Activated naive CD4-positive, alpha-beta T cell treated with anti-CD3 and anti-CD28 coated beads, Interleukin-2, amount 50 U/mL, for 24 hours (primary cell): ENCODE data around the gene LSMEM2.
A peak's percentile ranks its signal among the peaks of the same experiment; 100 is the strongest.
"Not testable (repeated sequence)": the region's sequence is repeated elsewhere in the genome, so short reads cannot be mapped to it uniquely, and the experiment has no call there.

ENCODE experiments used
- H3K27ac Mint-ChIP-seq: one replicate; pipeline ENCODE4 v1.8.0; 2021; ENCODE audit warnings: mild to moderate bottlenecking, mixed read lengths
- H3K27me3 Mint-ChIP-seq: one replicate; pipeline ENCODE4 v1.8.0; 2021; ENCODE audit warnings: mixed read lengths
- H3K36me3 Mint-ChIP-seq: one replicate; pipeline ENCODE4 v1.8.0; 2021; ENCODE audit warnings: mixed read lengths
- H3K4me1 Mint-ChIP-seq: one replicate; pipeline ENCODE4 v1.8.0; 2021; ENCODE audit warnings: mixed read lengths
- H3K4me3 Mint-ChIP-seq: one replicate; pipeline ENCODE4 v1.8.0; 2021; ENCODE audit warnings: mild to moderate bottlenecking, mixed read lengths
- H3K9me3 Mint-ChIP-seq: one replicate; pipeline ENCODE4 v1.8.0; 2021; ENCODE audit warnings: mixed read lengths

The LSMEM2 gene

GRCh38 chr3:50267280-50267913 lies 11.5 kb upstream of the LSMEM2 start:
- Mint-ChIP-seq H3K9me3 (no peaks in the 10 kb centered on the region), H3K36me3 (no peaks in the 10 kb centered on the region), H3K4me3 (no peak overlapping the region), H3K27ac (no peak overlapping the region), H3K4me1 (no peaks in the 10 kb centered on the region), H3K27me3 (peaks cover 3% of the 10 kb centered on the region)

DNA sequence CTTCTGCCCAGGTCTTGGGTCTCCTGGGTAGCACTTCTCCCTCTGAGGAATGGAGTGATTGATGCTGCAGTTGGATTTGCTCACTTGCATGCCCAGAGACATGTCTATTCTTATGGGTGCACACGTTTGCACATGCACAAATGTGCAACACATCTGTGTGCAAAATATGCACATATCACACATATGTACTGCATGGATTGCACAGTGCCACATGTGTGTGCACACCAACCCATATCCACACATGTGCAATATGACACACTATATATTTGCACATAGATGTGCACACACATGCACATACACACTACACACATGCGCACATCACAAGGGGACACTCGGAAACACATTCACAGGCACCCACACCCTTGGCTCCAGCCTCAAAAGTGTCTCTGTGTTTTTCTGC lies 10.6 kb upstream of the LSMEM2 start:
- no peaks in the 10 kb centered on the region for H3K9me3 Mint-ChIP-seq
- H3K36me3 Mint-ChIP-seq: no peaks in the 10 kb centered on the region
- H3K27ac Mint-ChIP-seq: no peak overlapping the region
- H3K4me3 Mint-ChIP-seq: no peak overlapping the region
- H3K27me3 Mint-ChIP-seq: peaks cover 7% of the 10 kb centered on the region
- peaks cover 5% of the 10 kb centered on the region for H3K4me1 Mint-ChIP-seq

DNA sequence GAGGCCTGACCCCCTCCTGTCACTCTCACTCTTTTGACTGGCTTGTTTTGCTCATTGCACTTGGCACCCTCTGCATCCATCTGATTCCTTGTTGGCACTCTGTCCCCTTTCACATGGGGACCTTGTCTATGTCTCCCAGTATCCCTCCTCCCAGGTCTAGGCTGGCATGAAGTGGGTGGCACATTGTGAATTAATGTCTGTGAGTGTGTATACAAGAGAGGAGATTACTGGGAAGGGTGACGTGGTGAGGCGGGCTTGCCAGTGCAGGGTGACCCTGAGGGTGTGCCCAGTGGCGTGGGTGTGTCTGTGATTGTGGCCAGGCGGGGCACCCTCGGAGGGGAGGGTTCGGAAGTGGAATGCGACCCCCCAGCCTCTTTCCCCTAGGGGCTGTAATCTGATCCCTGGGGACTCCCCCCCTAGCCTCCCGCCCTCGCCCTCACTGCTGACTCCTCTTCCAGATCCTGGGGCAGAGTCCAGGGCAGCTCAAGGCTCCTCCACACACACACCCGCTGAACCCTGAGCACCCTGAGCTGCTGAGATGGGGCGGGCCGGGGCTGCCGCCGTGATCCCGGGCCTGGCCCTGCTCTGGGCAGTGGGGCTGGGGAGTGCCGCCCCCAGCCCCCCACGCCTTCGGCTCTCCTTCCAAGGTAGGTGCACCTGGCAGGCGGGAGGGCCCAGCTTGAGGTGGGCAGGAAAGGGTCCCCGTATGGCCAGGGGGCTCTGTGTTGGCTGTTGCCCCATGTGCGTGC lies 10.0 kb upstream of the LSMEM2 start, which contains the start of gene SEMA3B:
TSS of gene SEMA3B (plus strand) at position 445 of the 749 bp plus-strand sequence. CDS start at position 539, 94 bp downstream.
- H3K27me3 Mint-ChIP-seq: peaks cover 7% of the 10 kb centered on the region
- H3K27ac Mint-ChIP-seq: no peak within 1 kb of the TSS
- H3K36me3 Mint-ChIP-seq: no peaks in the 10 kb centered on the region
- H3K4me3 Mint-ChIP-seq: no peak within 1 kb of the TSS
- no peaks in the 10 kb centered on the region for H3K9me3 Mint-ChIP-seq
- peaks cover 5% of the 10 kb centered on the region for H3K4me1 Mint-ChIP-seq

- H3K4me1 Mint-ChIP-seq: peaks cover 11% of the 10 kb centered on the region
- no peak overlapping the region for H3K4me3 Mint-ChIP-seq
- peaks cover 12% of the 10 kb centered on the region for H3K27me3 Mint-ChIP-seq
- H3K27ac Mint-ChIP-seq: no peak overlapping the region
- H3K9me3 Mint-ChIP-seq: no peaks in the 10 kb centered on the region
- H3K36me3 Mint-ChIP-seq: no peaks in the 10 kb centered on the region
These were observed 9.4 kb upstream of the LSMEM2 start for GRCh38 chr3:50269460-50269859.

- Mint-ChIP-seq H3K27me3 (peaks cover 15% of the 10 kb centered on the region), H3K4me3 (no peak overlapping the region), H3K27ac (no peak overlapping the region), H3K9me3 (no peaks in the 10 kb centered on the region), H3K36me3 (no peaks in the 10 kb centered on the region), H3K4me1 (peaks cover 15% of the 10 kb centered on the region)
These were observed 8.9 kb upstream of the LSMEM2 start for GRCh38 chr3:50269977-50270413.

- Mint-ChIP-seq H3K27ac (no peak overlapping the region), H3K9me3 (no peaks in the 10 kb centered on the region), H3K4me1 (peaks cover 21% of the 10 kb centered on the region), H3K4me3 (no peak overlapping the region), H3K27me3 (peaks cover 19% of the 10 kb centered on the region), H3K36me3 (no peaks in the 10 kb centered on the region)
These were observed 8.3 kb upstream of the LSMEM2 start for GRCh38 chr3:50270422-50271224.

DNA sequence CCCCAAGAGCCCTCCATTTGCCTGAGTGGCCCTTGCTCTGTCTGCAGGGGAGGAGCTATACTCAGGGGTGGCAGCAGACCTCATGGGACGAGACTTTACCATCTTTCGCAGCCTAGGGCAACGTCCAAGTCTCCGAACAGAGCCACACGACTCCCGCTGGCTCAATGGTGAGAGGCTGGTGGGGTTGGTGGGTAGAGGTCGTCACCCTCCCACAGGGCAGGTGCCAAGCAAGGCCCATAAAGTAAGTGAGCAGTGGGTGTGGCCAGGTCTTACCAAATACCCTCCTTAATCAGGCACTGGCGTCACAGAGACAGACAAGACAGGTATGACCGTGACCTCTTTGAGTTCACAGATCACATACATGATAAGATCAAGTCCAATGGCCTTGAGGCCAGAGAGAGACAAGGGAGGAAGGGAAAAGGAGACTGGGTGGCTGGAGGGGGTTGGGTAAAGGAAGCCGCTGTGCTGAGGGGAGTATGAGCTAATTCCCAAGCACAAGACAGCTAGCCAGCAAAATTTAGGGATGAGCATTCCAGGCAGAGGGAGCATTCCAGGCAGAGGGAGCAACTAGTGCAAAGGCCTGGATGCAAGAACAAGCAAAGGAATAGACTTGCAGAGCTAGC lies 7.5 kb upstream of the LSMEM2 start:
- Mint-ChIP-seq H3K9me3 (no peaks in the 10 kb centered on the region), H3K4me3 (no peak overlapping the region), H3K36me3 (no peaks in the 10 kb centered on the region), H3K27ac (no peak overlapping the region), H3K27me3 (peaks cover 19% of the 10 kb centered on the region), H3K4me1 (peaks cover 26% of the 10 kb centered on the region)

DNA sequence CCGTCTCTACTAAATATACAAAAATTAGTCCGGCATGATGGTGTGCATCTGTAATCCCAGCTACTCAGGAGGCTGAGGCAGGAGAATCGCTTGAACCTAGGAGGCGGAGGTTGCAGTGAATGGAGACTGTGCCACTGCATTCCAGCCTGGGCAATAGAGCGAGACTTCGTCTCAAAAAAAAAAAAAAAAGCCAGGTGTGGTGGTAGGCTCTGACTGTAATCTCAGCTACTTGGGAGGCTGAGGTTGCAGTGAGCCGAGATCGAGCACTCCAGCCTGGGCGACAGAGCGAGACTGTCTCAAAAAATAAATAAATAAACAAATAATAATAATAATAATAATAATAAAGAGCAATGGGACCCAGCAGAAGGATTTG lies 6.4 kb upstream of the LSMEM2 start:
- not testable (repeated sequence) for H3K27ac Mint-ChIP-seq, H3K4me3 Mint-ChIP-seq, H3K9me3 Mint-ChIP-seq, H3K36me3 Mint-ChIP-seq
- peaks cover 26% of the 10 kb centered on the region for H3K4me1 Mint-ChIP-seq
- H3K27me3 Mint-ChIP-seq: peaks cover 19% of the 10 kb centered on the region

DNA sequence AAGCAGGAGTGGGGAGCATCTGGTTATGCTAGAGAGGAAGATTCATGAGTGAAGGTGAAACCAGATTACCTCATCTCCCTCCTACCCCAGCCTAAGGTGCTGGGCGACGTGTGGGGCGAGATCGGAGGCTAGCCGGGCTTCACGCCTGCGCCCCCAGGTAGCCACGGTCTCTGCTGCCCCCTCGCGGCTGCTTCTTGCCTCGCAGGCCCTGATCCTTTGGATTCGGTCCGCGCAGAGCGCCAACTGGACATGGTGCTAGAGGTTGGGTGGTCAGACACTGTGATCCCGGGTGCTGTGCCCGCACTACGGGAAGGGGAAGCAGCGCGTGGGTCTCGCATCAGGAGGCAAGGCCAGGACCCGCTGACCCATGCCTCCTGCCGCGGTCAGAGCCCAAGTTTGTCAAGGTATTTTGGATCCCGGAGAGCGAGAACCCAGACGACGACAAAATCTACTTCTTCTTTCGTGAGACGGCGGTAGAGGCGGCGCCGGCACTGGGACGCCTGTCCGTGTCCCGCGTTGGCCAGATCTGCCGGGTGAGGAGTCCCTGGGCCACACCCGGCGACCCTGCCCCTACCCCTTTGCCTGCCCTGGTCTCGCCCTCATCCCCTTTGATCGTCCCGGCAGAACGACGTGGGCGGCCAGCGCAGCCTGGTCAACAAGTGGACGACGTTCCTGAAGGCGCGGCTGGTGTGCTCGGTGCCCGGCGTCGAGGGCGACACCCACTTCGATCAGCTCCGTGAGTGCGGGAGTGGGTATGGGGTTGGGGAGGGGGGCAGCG lies 5.8 kb upstream of the LSMEM2 start:
- H3K27me3 Mint-ChIP-seq: peaks cover 19% of the 10 kb centered on the region
- H3K36me3 Mint-ChIP-seq: no peaks in the 10 kb centered on the region
- H3K9me3 Mint-ChIP-seq: no peaks in the 10 kb centered on the region
- H3K4me1 Mint-ChIP-seq: peaks cover 26% of the 10 kb centered on the region
- peak overlapping the region; percentile 69 for H3K4me3 Mint-ChIP-seq
- peak overlapping the region; percentile 68 for H3K27ac Mint-ChIP-seq

DNA sequence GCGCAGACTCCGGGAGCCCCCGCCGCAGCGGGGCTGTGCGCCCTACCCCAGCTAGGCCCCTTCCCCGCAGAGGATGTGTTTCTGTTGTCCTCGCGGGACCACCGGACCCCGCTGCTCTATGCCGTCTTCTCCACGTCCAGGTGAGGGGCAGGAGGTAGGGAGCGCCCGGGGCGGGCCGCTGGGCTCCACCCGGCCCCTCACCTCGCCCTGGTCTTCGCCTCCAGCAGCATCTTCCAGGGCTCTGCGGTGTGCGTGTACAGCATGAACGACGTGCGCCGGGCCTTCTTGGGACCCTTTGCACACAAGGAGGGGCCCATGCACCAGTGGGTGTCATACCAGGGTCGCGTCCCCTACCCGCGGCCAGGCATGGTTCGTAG lies 5.2 kb upstream of the LSMEM2 start:
- Mint-ChIP-seq H3K27ac (no peak overlapping the region), H3K9me3 (no peaks in the 10 kb centered on the region), H3K4me1 (peaks cover 26% of the 10 kb centered on the region), H3K36me3 (no peaks in the 10 kb centered on the region), H3K27me3 (peaks cover 19% of the 10 kb centered on the region), H3K4me3 (no peak overlapping the region)

GRCh38 chr3:50274371-50275104 lies 4.3 kb upstream of the LSMEM2 start:
- Mint-ChIP-seq H3K9me3 (no peaks in the 10 kb centered on the region), H3K4me1 (peaks cover 26% of the 10 kb centered on the region), H3K4me3 (peak overlapping the region; percentile 33), H3K27me3 (peaks cover 19% of the 10 kb centered on the region), H3K27ac (no peak overlapping the region), H3K36me3 (no peaks in the 10 kb centered on the region)

- H3K27me3 Mint-ChIP-seq: peaks cover 19% of the 10 kb centered on the region
- peaks cover 26% of the 10 kb centered on the region for H3K4me1 Mint-ChIP-seq
- H3K36me3 Mint-ChIP-seq: no peaks in the 10 kb centered on the region
- H3K9me3 Mint-ChIP-seq: no peaks in the 10 kb centered on the region
- H3K27ac Mint-ChIP-seq: peak overlapping the region; percentile 30
- peak overlapping the region; percentile 79 for H3K4me3 Mint-ChIP-seq
These were observed 3.5 kb upstream of the LSMEM2 start for GRCh38 chr3:50275141-50275995.

GRCh38 chr3:50275996-50276761 lies 2.7 kb upstream of the LSMEM2 start:
- no peaks in the 10 kb centered on the region for H3K9me3 Mint-ChIP-seq
- no peak overlapping the region for H3K27ac Mint-ChIP-seq
- peaks cover 19% of the 10 kb centered on the region for H3K27me3 Mint-ChIP-seq
- peaks cover 26% of the 10 kb centered on the region for H3K4me1 Mint-ChIP-seq
- H3K4me3 Mint-ChIP-seq: peak overlapping the region; percentile 79
- H3K36me3 Mint-ChIP-seq: no peaks in the 10 kb centered on the region
